ENCODE measurements around the gene WNT9A.

The WNT9A gene

GRCh38 chr1:227924168-227924832 is 23.4 kb downstream of the WNT9A start:
- no peak for DNase-seq (ENCODE audit: low spot score)

GRCh38 chr1:227923353-227924167 is 24.2 kb downstream of the WNT9A start:
- DNase-seq (ENCODE audit: low spot score) = no peak

- DNase-seq (ENCODE audit: low spot score) = no peak
Measured at GRCh38 chr1:227922501-227923352, 25.0 kb downstream of the WNT9A start.

- DNase-seq (ENCODE audit: low spot score) = no peak
Measured at GRCh38 chr1:227921461-227922185, 26.1 kb downstream of the WNT9A start.

- no peak for DNase-seq (ENCODE audit: low spot score)
Measured at GRCh38 chr1:227920896-227921295, 26.8 kb downstream of the WNT9A start.

GRCh38 chr1:227920426-227920825 is 27.3 kb downstream of the WNT9A start:
- no peak for DNase-seq (ENCODE audit: low spot score)

- DNase-seq (ENCODE audit: low spot score) = peak; percentile 81
Measured at GRCh38 chr1:227919906-227920305, 27.8 kb downstream of the WNT9A start.

GRCh38 chr1:227918736-227919135 is 29.0 kb downstream of the WNT9A start:
- DNase-seq (ENCODE audit: low spot score) = no peak

- DNase-seq (ENCODE audit: low spot score) = no peak
Measured at GRCh38 chr1:227918083-227918700, 29.5 kb downstream of the WNT9A start.

- DNase-seq (ENCODE audit: low spot score) = peak; percentile 89
Measured at GRCh38 chr1:227917081-227917950, 30.4 kb downstream of the WNT9A start.

GRCh38 chr1:227916655-227917054 is 31.1 kb downstream of the WNT9A start:
- DNase-seq (ENCODE audit: low spot score) = no peak

GRCh38 chr1:227915564-227916553 is 31.9 kb downstream of the WNT9A start:
- DNase-seq (ENCODE audit: low spot score) = no peak

GRCh38 chr1:227914801-227915563 is 32.8 kb downstream of the WNT9A start:
- no peak for DNase-seq (ENCODE audit: low spot score)

GRCh38 chr1:227913764-227914721 is 33.7 kb downstream of the WNT9A start:
- DNase-seq (ENCODE audit: low spot score) = no peak

- no peak for DNase-seq (ENCODE audit: low spot score)
Measured at GRCh38 chr1:227913396-227913763, 34.4 kb downstream of the WNT9A start.

- DNase-seq (ENCODE audit: low spot score) = peak; percentile 33
Measured at GRCh38 chr1:227912866-227913265, 34.9 kb downstream of the WNT9A start.

- DNase-seq (ENCODE audit: low spot score) = no peak
Measured at GRCh38 chr1:227911376-227911775, 36.4 kb downstream of the WNT9A start.
